IMR-90 (cell line): ENCODE measurements around the gene CALCOCO1.

ENCODE experiments used
- BHLHE40 ChIP-seq: fragments of 150-350 bp; IDR thresholded peaks from 2 replicates; pipeline ENCODE4 v1.6.1; 2016; ENCODE audit warnings: mild to moderate bottlenecking, low read depth, low read length
- CHD1 ChIP-seq: IDR thresholded peaks from 2 replicates; pipeline ENCODE4 v1.6.1; 2012; ENCODE audit warnings: low read depth, low read length, improper control_type of control experiment
- CTCF ChIP-seq: conservative IDR thresholded peaks from 2 replicates; pipeline ENCODE4 v1.5.1; 2012; ENCODE audit warnings: mild to moderate bottlenecking, low read depth, low read length, improper control_type of control experiment
- ELK1 ChIP-seq: fragments of 150-350 bp; IDR thresholded peaks from 2 replicates; pipeline ENCODE4 v1.6.1; 2016; ENCODE audit warnings: low read depth, mild to moderate bottlenecking, low read length, moderate library complexity, borderline replicate concordance
- FOS ChIP-seq: fragments of 150-350 bp; IDR thresholded peaks from 2 replicates; pipeline ENCODE4 v1.6.1; 2016; ENCODE audit warnings: low read depth, low read length
- MAFK ChIP-seq: IDR thresholded peaks from 2 replicates; pipeline ENCODE4 v1.6.1; 2012; ENCODE audit warnings: low read depth, low read length, improper control_type of control experiment
- MAZ ChIP-seq: IDR thresholded peaks from 2 replicates; pipeline ENCODE4 v1.6.1; 2012; ENCODE audit warnings: low read depth, mild to moderate bottlenecking, low read length, improper control_type of control experiment, moderate library complexity, borderline replicate concordance
- MXI1 ChIP-seq: IDR thresholded peaks from 2 replicates; pipeline ENCODE4 v1.6.1; 2012; ENCODE audit warnings: low read depth, mild to moderate bottlenecking, low read length, moderate library complexity, borderline replicate concordance
- POLR2A ChIP-seq: IDR thresholded peaks from 2 replicates; pipeline ENCODE4 v1.6.1; 2012; ENCODE audit warnings: mild to moderate bottlenecking, low read depth, low read length
- RAD21 ChIP-seq: IDR thresholded peaks from 2 replicates; pipeline ENCODE4 v1.6.1; 2012; ENCODE audit warnings: low read length, improper control_type of control experiment
- RCOR1 ChIP-seq: IDR thresholded peaks from 2 replicates; pipeline ENCODE4 v1.6.1; 2012; ENCODE audit warnings: mild to moderate bottlenecking, low read length, improper control_type of control experiment; ENCODE audit not compliant: insufficient replicate concordance
- SMC3 ChIP-seq: fragments of 150-350 bp; IDR thresholded peaks from 2 replicates; pipeline ENCODE4 v1.6.1; 2016; ENCODE audit warnings: low read depth, mild to moderate bottlenecking, antibody characterized with exemption, low read length, moderate library complexity
- USF2 ChIP-seq: fragments of 150-350 bp; IDR thresholded peaks from 2 replicates; pipeline ENCODE4 v1.6.1; 2017; ENCODE audit warnings: mild to moderate bottlenecking, antibody characterized with exemption, low read length, low read depth

DNA sequence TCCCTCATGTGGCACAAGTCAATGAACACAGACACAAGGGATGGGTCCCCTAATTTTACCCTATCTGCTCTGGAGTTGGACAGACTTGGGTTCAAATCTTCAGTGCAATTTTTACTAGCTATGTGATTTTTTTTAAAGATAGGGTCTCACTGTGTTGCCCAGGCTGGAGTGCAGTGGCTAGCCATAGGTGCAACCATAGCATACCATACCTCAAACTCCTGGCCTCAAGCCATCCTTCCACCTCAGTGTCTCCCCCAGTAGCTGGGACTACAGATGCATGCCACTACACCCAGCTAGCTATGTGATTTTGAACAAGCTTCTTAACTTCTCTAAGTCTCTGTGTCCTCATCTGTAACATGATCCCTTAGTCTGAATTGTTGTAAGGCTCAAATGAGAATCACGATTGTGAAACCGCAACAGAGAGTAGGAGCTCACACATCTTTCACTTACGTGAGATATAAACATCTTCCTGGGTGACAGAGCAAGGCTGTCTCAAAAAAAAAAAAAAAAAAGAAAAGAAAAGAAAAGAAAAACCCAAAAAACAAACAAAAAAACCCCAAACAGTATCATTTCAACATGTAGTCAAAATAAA is 4.7 kb downstream of the CALCOCO1 start:
- no peak for TF ChIP-seq CTCF
- TF ChIP-seq USF2 = no peak
- no peak for TF ChIP-seq RAD21
- no peak for TF ChIP-seq POLR2A
- no peak for TF ChIP-seq MAZ
- TF ChIP-seq MXI1 = no peak
- no peak for TF ChIP-seq SMC3
- no peak for TF ChIP-seq ELK1
- no peak for TF ChIP-seq FOS
- no peak for TF ChIP-seq RCOR1
- no peak for TF ChIP-seq MAFK
- TF ChIP-seq CHD1 = no peak
- no peak for TF ChIP-seq BHLHE40
